OCI-M2 (cell line): ENCODE results near the gene BIN1.
"Not testable (repeated sequence)": the region's sequence is repeated elsewhere in the genome, so short reads cannot be mapped to it uniquely, and the experiment has no call there.

Experiments
- DNase-seq: peaks from one replicate; lab custom pipeline; 2025; ENCODE audit not compliant: unreplicated experiment; lab: John Stamatoyannopoulos, UW

The BIN1 gene

GRCh38 chr2:127028745-127029144 lies 78.2 kb downstream of the BIN1 start:
- DNase-seq, result not testable (repeated sequence)

GRCh38 chr2:127027715-127028114 lies 79.2 kb downstream of the BIN1 start:
- no peak for DNase-seq

GRCh38 chr2:127025359-127026166 lies 81.4 kb downstream of the BIN1 start:
- no peak for DNase-seq

- no peak for DNase-seq
These were observed 82.1 kb downstream of the BIN1 start for GRCh38 chr2:127024769-127025358.

GRCh38 chr2:127023504-127023903 lies 83.5 kb downstream of the BIN1 start:
- no peak for DNase-seq

- DNase-seq, result no peak
These were observed 84.1 kb downstream of the BIN1 start for GRCh38 chr2:127022817-127023216.

GRCh38 chr2:127020536-127020935 lies 86.4 kb downstream of the BIN1 start:
- no peak for DNase-seq

- DNase-seq, result no peak
These were observed 89.4 kb downstream of the BIN1 start for GRCh38 chr2:127017548-127017947.

GRCh38 chr2:127016329-127016728 lies 90.6 kb downstream of the BIN1 start:
- no peak for DNase-seq

GRCh38 chr2:127015106-127015910 lies 91.6 kb downstream of the BIN1 start:
- no peak for DNase-seq

- no peak for DNase-seq
These were observed 92.3 kb downstream of the BIN1 start for GRCh38 chr2:127014630-127015029.

GRCh38 chr2:127014224-127014623 lies 92.7 kb downstream of the BIN1 start:
- no peak for DNase-seq

GRCh38 chr2:127012868-127013267 lies 94.1 kb downstream of the BIN1 start:
- DNase-seq, result no peak

GRCh38 chr2:127012215-127012614 lies 94.7 kb downstream of the BIN1 start:
- DNase-seq, result no peak

GRCh38 chr2:127011796-127012195 lies 95.2 kb downstream of the BIN1 start:
- DNase-seq, result no peak

- no peak for DNase-seq
These were observed 95.7 kb downstream of the BIN1 start for GRCh38 chr2:127011231-127011661.

GRCh38 chr2:127008265-127009015 lies 98.5 kb downstream of the BIN1 start:
- DNase-seq, result no peak

- DNase-seq, result no peak
These were observed 99.3 kb downstream of the BIN1 start for GRCh38 chr2:127007652-127008051.

GRCh38 chr2:127006962-127007361 lies 100.0 kb downstream of the BIN1 start:
- DNase-seq, result no peak

GRCh38 chr2:127004893-127005600 lies 101.9 kb downstream of the BIN1 start:
- no peak for DNase-seq
